VCaP (cell line): ENCODE measurements around the gene CACNA1I.

ENCODE experiments used
- H3K27ac ChIP-seq: fragments of 450-650 bp; 2 replicates; pipeline ENCODE4 v1.5.1; 2017
- CTCF ChIP-seq: fragments of 450-650 bp; conservative IDR thresholded peaks from 2 replicates; pipeline ENCODE4 v1.5.1; 2017; ENCODE audit warnings: mild to moderate bottlenecking, moderate library complexity

Gene CACNA1I

GRCh38 chr22:39595622-39596172 is 25.1 kb downstream of the CACNA1I start:
- no peak overlapping the region for H3K27ac ChIP-seq
- TF ChIP-seq CTCF, result no peak

GRCh38 chr22:39596601-39597000 is 26.0 kb downstream of the CACNA1I start:
- H3K27ac ChIP-seq, result no peak overlapping the region
- TF ChIP-seq CTCF, result no peak

- H3K27ac ChIP-seq, result no peak overlapping the region
- no peak for TF ChIP-seq CTCF
These were observed 26.8 kb downstream of the CACNA1I start for GRCh38 chr22:39597236-39597869.

- TF ChIP-seq CTCF, result no peak
- no peak overlapping the region for H3K27ac ChIP-seq
These were observed 27.7 kb downstream of the CACNA1I start for GRCh38 chr22:39598017-39598965.

- no peak overlapping the region for H3K27ac ChIP-seq
- TF ChIP-seq CTCF, result no peak
These were observed 30.1 kb downstream of the CACNA1I start for GRCh38 chr22:39600491-39601179.

- H3K27ac ChIP-seq, result no peak overlapping the region
- TF ChIP-seq CTCF, result no peak
These were observed 30.6 kb downstream of the CACNA1I start for GRCh38 chr22:39601180-39601535.

GRCh38 chr22:39603345-39603744 is 32.8 kb downstream of the CACNA1I start:
- no peak for TF ChIP-seq CTCF
- no peak overlapping the region for H3K27ac ChIP-seq
